IPS-18a (cell line): ENCODE results near the gene VWA8.
"Not testable (repeated sequence)": the region's sequence is repeated elsewhere in the genome, so short reads cannot be mapped to it uniquely, and the experiment has no call there.

Experiments
- H3K27ac ChIP-seq: one replicate; pipeline ENCODE4 v1.5.1; 2013; ENCODE audit warnings: low read length
- H3K27me3 ChIP-seq: one replicate; pipeline ENCODE4 v1.6.1; 2013; ENCODE audit warnings: mild to moderate bottlenecking, low read length; ENCODE audit not compliant: control insufficient read depth, insufficient read depth
- H3K36me3 ChIP-seq: one replicate; pipeline ENCODE4 v1.6.1; 2013; ENCODE audit warnings: low read depth, low read length; ENCODE audit not compliant: control insufficient read depth
- H3K4me1 ChIP-seq: one replicate; pipeline ENCODE4 v1.6.1; 2013; ENCODE audit warnings: low read depth, low read length; ENCODE audit not compliant: control insufficient read depth
- H3K4me3 ChIP-seq: one replicate; pipeline ENCODE4 v1.5.1; 2013; ENCODE audit warnings: low read length
- H3K9ac ChIP-seq: one replicate; pipeline ENCODE4 v1.6.1; 2013; ENCODE audit warnings: mild to moderate bottlenecking, low read length, moderate library complexity
- H3K9me3 ChIP-seq: one replicate; pipeline ENCODE4 v1.6.1; 2013; ENCODE audit warnings: low read depth, low read length; ENCODE audit not compliant: control insufficient read depth

VWA8 gene

GRCh38 chr13:41919741-41920487 lies 41.0 kb downstream of the VWA8 start:
- Histone ChIP-seq H3K27me3 (no peaks in the 10 kb centered on the region), H3K4me1 (no peaks in the 10 kb centered on the region), H3K4me3 (no peak overlapping the region), H3K36me3 (no peaks in the 10 kb centered on the region), H3K9ac (no peak overlapping the region), H3K9me3 (no peaks in the 10 kb centered on the region), H3K27ac (no peak overlapping the region)

GRCh38 chr13:41919031-41919740 lies 41.7 kb downstream of the VWA8 start:
- Histone ChIP-seq H3K9me3 (no peaks in the 10 kb centered on the region), H3K4me1 (no peaks in the 10 kb centered on the region), H3K27ac (no peak overlapping the region), H3K4me3 (no peak overlapping the region), H3K9ac (no peak overlapping the region), H3K36me3 (no peaks in the 10 kb centered on the region), H3K27me3 (no peaks in the 10 kb centered on the region)

GRCh38 chr13:41917641-41918040 lies 43.3 kb downstream of the VWA8 start:
- Histone ChIP-seq H3K9me3 (no peaks in the 10 kb centered on the region), H3K4me1 (no peaks in the 10 kb centered on the region), H3K27ac (no peak overlapping the region), H3K4me3 (no peak overlapping the region), H3K27me3 (no peaks in the 10 kb centered on the region), H3K9ac (no peak overlapping the region), H3K36me3 (no peaks in the 10 kb centered on the region)

DNA sequence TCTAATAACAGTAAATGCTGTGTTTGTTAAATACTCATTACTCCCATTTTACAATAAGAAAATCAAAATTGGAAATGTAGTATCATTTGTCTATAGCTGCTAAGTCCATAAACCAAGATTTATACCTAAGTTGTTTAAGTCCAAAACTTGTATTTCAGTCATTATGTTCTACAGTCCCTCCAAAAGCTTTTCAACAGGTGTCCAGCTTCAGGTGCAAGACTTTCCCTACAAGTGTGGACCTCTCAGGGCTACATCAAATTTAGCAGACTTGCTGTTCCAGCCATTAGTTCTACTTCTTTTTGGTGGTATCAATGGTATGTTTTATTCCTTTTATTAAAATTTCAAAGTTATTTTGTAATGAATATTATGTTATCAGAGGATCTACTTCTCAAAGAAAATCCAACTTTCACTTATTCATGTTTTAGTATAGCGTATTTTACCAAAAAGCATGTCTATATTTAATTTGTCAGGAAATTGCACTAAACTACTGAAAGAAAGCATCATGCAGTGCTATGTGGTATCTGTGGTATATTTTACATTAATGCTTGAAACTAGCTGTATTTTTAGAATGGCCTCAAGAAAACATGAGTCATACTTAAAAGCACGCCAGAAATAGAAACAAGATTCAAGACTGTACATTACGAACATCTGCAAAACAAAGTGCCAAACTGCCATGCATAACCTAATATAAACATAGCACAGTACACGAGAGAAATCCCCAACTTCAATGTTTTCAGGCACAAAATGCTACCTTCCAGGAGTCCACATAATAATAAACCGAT lies 44.5 kb downstream of the VWA8 start:
- H3K9me3 ChIP-seq, result no peaks in the 10 kb centered on the region
- no peak overlapping the region for H3K9ac ChIP-seq
- no peak overlapping the region for H3K4me3 ChIP-seq
- no peaks in the 10 kb centered on the region for H3K4me1 ChIP-seq
- no peak overlapping the region for H3K27ac ChIP-seq
- no peaks in the 10 kb centered on the region for H3K27me3 ChIP-seq
- no peaks in the 10 kb centered on the region for H3K36me3 ChIP-seq

DNA sequence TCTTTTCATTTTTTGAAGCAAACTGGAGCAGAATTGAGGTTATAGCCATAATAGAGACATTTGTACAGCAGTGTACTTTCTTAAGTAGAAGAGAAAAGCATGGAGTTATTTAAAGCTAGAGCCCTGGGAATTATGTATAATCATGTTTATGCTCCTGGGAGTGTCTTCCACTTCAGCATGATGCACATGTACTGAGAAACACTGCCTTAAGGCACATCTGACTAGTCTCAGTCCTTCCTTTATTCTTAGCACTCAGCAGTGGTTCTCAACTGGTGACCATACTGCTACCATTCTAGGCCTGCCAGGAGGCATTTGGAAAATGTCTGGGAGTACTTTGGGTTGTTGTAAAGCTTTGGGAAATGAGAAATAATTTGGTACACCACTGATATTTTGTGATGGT lies 45.8 kb downstream of the VWA8 start:
- Histone ChIP-seq H3K27ac (no peak overlapping the region), H3K36me3 (no peaks in the 10 kb centered on the region), H3K9me3 (no peaks in the 10 kb centered on the region), H3K4me3 (no peak overlapping the region), H3K9ac (no peak overlapping the region), H3K27me3 (no peaks in the 10 kb centered on the region), H3K4me1 (no peaks in the 10 kb centered on the region)

DNA sequence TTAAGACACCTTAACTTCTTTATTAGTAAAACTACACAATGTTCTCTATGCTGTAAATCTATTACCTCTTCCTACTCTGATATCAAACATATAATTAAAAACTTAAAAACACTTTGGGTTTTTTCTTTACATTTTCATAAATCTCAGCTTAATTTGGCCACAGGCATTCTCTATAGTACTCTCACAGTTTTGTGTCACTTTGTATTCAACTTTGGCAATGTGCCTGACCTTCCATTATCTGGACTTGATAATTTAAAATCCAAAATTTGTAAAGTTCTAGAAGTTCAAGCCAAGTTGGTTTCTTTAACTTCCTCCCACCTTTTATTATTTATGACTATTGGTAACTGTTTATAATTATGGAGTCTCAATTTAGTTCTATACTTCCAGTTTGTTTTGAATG lies 46.4 kb downstream of the VWA8 start:
- no peak overlapping the region for H3K27ac ChIP-seq
- H3K36me3 ChIP-seq, result no peaks in the 10 kb centered on the region
- no peaks in the 10 kb centered on the region for H3K4me1 ChIP-seq

GRCh38 chr13:41909506-41909905 lies 51.4 kb downstream of the VWA8 start:
- Histone ChIP-seq H3K4me1 (no peaks in the 10 kb centered on the region), H3K9ac (no peak overlapping the region), H3K27ac (no peak overlapping the region), H3K4me3 (no peak overlapping the region), H3K36me3 (peaks cover 3% of the 10 kb centered on the region), H3K9me3 (no peaks in the 10 kb centered on the region), H3K27me3 (no peaks in the 10 kb centered on the region)

More for the DNA sequence above, 46.4 kb downstream of the VWA8 start:
- Histone ChIP-seq H3K9ac (no peak overlapping the region), H3K27me3 (no peaks in the 10 kb centered on the region), H3K4me3 (no peak overlapping the region), H3K9me3 (no peaks in the 10 kb centered on the region)

GRCh38 chr13:41905600-41906254 lies 55.2 kb downstream of the VWA8 start:
- no peaks in the 10 kb centered on the region for H3K27me3 ChIP-seq
- H3K4me1 ChIP-seq, result no peaks in the 10 kb centered on the region
- no peak overlapping the region for H3K27ac ChIP-seq
- H3K4me3 ChIP-seq, result no peak overlapping the region
- H3K9me3 ChIP-seq, result no peaks in the 10 kb centered on the region
- H3K36me3 ChIP-seq, result peaks cover 3% of the 10 kb centered on the region
- no peak overlapping the region for H3K9ac ChIP-seq

DNA sequence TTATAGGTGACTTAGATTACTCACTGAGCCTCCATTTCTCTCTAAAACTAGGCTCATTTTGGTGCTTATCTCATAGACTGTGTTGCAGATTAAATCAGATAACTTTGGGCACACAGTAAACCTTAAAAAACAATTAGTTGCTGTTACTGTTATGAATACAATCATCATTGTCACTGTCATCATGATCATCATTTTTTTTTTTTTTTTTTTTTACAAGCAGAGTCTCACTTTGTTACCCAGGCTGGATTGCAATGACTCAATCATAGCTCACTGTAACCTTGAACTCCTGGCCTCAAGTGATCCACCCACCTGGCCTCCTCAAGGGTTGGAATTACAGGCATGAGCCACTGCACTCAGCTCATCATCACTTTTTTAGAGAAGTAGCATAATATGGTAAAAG lies 60.0 kb downstream of the VWA8 start:
- Histone ChIP-seq H3K27ac (no peak overlapping the region), H3K9ac (no peak overlapping the region), H3K4me3 (no peak overlapping the region), H3K27me3 (no peaks in the 10 kb centered on the region), H3K36me3 (no peaks in the 10 kb centered on the region), H3K4me1 (no peaks in the 10 kb centered on the region), H3K9me3 (no peaks in the 10 kb centered on the region)

DNA sequence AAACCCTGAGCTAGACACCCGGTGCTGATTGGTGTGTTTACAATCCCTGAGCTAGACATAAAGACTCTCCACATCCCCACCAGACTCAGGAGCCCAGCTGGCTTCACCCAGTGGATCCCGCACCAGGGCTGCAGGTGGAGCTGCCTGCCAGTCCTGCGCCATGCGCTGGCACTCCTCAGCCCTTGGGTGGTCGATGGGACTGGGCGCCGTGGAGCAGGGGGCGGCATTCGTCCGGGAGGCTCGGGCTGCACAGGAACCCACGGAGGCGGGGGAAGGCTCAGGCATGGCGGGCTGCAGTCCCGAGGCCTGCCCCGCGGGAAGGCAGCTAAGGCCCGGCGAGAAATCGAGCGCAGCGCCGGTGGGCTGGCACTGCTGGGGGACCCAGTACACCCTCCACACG lies 62.5 kb downstream of the VWA8 start:
- H3K9ac ChIP-seq, H3K36me3 ChIP-seq, H3K9me3 ChIP-seq, H3K4me1 ChIP-seq, H3K4me3 ChIP-seq, H3K27ac ChIP-seq, H3K27me3 ChIP-seq: not testable (repeated sequence)

- Histone ChIP-seq H3K27me3 (no peaks in the 10 kb centered on the region), H3K36me3 (no peaks in the 10 kb centered on the region), H3K4me1 (no peaks in the 10 kb centered on the region), H3K4me3 (no peak overlapping the region), H3K27ac (no peak overlapping the region), H3K9ac (no peak overlapping the region), H3K9me3 (no peaks in the 10 kb centered on the region)
These were observed 63.8 kb downstream of the VWA8 start for GRCh38 chr13:41897126-41897525.
